ENCODE data around the gene EXOSC5.
"Not testable (repeated sequence)": the region's sequence is repeated elsewhere in the genome, so short reads cannot be mapped to it uniquely, and the experiment has no call there.

EXOSC5 gene

DNA sequence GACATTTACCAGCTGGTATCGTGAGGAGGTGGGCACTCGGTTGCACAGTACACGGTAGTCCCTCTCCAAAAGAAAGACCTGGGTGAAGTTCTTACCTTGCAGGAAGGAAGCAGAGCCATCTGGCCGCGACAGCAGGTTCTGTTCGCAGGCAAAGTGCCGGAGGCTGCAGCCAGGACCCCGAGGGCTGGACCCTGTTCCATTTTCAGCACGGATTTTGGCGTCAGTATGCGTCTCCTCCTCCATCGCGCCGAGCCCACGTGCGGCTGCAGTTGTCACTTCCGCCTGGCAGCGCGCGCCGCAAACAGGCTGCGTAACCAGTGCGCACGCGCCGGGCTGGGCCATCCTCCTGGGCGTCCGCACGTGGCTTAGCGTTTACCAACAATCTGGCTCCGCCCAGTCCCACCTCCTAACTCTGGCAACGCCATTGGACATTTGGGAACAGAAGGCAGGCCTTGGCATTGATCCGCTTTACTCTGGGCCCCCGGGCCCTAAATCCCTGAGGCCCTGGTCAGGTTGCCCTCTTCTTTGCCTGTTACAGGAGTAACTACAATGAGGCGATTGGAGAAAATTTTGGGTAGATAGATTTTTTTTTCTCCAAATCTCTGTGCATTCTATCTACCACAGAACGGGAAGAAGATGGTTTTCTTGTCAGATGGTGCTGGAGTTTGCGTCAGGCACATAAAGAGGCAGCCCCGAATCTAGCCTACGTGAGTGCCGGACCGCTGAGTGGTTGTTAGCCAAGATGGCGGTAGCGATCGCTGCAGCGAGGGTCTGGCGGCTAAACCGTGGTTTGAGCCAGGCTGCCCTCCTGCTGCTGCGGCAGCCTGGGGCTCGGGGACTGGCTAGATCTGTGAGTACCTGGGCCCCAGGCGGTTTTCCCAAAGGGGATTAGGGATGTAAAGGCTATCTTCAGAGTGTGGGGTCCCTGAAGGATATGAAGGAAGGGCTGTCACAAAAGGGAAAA is at the start of gene EXOSC5, which contains the start of gene BCKDHA:
Gene EXOSC5, minus strand, starts transcription at position 274 of the 964 bp plus-strand sequence. Its CDS starts 31 bp downstream, at position 243.
Gene BCKDHA, plus strand, starts transcription at position 733 of the 964 bp plus-strand sequence. Its CDS starts 10 bp downstream, at position 743.
- DNase-seq: peak; percentile 99

DNA sequence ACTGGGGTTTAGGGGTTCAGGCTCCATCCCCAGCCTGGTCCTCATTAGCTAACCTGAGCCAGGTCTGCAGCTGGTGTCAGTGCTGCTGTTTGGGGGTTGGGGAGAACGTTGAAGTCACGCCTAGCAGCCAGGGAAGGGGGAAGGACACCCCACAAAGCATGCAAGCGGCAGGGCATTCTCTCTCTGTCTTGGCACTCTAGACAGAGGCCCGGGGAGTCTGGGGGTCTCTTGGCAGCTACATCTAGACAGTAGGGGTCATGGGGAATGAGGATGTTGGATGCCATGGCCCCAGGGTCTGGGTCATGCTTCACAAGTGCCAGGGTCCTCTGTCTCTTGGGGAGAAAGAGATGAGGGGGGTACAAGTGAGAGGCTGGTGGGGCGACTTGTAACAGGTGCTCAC is 48.4 kb upstream of the EXOSC5 start:
- no peak for DNase-seq

DNA sequence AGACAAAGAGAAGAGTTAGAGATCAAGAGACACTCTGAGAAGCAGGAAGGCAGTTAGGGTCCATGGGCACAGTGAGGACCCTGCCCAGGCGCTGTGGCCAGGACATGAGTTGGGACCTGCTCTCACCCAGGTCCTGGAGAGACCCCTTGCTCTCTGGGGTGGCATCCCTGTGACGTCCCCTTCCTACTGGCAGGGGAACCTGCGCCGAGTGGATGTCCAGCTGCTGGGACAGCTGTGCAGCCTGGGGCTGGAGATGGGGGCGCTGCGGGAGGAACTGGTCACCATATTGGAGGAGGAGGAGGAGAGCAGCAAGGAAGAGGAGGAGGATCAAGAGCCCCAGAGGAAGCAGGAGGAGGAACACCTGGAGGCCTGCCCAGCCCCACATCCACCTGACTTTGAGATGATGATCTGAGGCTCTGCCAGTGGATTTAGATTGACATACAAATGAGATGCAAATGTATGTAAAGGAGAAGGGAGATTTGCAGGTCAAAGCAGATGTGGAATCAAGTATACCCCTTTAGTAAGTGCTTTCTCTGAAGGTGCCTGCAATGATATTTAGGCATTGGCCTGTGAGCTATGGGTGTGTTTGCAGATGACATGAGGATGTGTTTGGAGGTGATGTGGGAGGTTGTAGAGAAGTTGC is 46.8 kb upstream of the EXOSC5 start:
- no peak for DNase-seq

DNA sequence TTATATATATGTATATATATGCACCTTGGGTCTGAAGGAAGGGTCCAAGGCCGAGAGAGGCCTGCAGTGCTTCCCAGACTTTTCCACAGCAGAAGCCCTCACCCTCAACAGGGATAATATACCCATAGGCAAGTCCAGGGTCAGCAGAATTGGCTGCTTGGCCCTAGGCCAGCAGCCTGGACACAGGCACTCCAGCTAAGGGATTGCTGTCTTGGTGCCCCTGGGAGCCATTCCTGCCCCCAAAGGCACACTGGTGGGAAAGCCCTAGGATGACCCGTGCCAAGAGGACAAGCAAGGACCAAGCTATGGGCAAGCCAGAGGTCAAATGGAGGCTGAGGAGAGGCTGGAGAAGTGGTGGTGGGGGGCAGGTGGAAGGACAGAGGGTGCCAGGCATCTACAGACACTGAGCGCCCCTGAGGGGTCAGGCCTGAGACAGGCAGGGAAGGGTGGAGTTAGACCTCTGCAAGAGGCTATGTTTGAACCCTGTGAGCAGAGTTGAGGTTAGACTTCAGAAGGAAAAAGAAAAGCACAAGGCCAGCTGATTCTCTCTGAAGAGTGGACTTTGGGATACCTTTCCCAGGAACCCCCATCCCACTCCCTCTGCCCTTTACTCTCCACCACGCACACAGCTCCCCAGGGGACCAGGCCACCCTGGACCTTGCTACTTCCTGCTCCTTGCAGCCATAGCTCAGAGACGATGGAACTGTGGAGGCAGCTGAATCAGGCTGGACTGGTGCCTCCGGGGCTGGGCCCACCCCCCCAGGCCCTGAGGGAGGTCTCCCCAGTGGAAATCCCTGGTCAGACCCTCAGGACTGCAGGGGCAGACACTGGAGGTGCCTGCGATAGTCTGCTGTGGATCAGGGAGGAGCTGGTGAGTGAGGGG is 45.6 kb upstream of the EXOSC5 start, which contains the start of gene ERICH4:
Gene ERICH4, plus strand, starts transcription at position 684 of the 883 bp plus-strand sequence. Its CDS starts 14 bp downstream, at position 698.
- DNase-seq: no peak

DNA sequence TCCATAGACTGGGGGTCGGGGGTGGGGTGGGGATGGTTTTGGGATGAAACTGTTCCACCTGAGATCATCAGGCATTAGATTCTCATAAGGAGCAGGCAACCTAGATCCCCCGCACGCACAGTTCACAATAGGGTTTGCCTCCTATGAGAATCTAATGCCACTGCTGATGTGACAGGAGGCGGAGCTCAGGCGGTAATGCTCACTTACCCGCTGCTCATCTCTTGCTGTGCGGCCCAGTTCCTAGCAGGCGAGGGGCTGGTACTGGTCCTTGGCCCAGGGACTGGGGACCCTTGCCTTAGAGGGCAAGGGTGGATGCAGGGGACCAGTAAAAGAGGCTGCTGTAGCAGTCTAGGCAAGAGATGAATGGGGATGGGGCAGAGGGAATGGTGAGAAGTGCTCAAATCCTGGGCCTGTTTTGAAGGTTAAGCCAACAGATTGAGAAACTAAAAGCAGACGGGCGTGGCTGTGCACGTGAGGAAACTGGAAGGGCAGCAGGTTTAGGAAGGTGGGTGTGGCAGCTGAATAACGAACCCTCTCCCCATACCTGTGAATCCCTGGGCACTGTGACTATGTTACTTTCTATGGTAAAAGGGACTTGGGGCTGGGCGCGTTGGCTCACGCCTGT is 44.3 kb upstream of the EXOSC5 start:
- no peak for DNase-seq

DNA sequence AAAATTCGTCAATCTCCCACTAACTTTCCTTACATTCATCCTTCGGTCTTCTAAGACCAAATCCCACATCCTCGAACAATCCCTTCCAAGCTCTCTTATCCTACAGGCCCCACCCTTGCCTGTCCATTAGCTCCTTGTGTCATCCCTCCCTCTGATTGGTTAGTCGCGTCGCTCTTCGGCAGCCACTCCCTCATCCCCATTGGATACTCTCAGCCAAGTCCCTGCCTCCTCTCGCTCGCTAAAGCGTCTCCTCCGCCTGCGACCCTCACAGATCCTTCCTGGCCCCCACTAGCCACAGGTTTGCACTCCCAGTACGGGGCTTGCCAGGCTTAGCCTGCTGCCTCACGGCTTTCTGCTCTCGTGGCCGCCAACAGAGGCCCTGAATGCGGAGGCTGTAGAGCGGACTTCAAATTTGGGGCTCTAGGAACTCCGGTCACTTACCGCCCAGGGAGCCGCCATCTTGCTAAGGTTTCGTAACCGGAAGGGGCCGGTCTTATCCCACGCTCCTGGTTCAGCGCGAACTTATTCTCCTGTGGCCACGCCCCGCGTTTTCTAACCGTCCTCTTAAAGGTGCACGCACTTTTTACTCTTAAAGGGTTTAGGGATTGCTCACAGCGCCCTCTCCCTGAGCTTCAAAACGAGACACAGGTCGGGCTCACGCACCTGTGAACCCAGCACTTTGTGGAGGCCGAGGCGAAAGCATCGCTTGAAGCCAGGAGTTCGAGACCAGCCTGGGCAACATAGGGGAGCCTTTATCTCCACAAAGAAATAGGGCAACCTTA is 42.5 kb upstream of the EXOSC5 start, which contains the start of gene DMAC2:
Gene DMAC2, minus strand, starts transcription at position 472 of the 782 bp plus-strand sequence. Its CDS starts 13 bp downstream, at position 459.
- DNase-seq: peak; percentile 98 to 99

DNA sequence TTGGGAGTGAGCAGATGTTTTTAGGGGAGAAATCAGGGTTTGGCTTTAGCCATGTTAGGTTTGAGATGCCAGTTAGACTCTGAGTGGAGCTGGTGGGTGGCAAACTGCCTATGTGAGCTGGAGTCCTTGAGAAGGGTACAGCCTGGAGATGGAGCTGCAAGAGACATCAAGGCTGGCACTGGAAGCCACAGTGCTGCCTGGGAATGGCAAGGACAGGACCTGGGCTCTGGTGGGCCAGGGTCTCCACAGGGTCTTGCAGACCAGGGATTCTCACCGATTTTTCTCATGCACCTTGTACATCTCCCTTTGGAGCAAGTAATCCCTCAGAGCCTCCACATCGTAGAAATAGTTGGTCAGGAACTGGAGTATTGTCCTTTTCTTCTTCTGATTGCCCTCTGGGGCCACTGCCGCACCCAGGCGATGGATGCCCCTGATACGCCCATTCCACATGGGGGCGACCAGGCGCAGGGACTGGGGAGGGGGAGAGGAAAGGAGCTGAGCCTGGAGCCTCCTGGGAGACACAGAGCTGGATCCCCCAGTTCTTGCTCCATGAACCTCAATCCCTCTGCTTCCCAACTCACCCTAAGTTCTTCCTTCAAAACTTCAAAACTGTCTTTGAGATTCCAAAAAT is 40.9 kb upstream of the EXOSC5 start:
- DNase-seq: no peak

DNA sequence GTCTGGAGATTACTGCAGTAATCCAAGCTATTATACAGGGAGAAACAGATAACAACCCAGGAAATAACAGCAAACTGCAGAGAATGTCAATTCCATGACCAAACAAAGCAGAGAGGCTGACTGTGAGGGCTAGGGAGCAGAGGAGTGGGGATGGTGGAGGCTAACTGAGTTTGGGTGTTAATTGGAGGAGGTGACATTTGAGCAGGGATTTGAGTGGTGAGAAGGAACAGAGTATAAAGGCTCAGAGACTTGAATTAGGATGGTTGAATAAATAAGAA is 39.5 kb upstream of the EXOSC5 start:
- no peak for DNase-seq

DNA sequence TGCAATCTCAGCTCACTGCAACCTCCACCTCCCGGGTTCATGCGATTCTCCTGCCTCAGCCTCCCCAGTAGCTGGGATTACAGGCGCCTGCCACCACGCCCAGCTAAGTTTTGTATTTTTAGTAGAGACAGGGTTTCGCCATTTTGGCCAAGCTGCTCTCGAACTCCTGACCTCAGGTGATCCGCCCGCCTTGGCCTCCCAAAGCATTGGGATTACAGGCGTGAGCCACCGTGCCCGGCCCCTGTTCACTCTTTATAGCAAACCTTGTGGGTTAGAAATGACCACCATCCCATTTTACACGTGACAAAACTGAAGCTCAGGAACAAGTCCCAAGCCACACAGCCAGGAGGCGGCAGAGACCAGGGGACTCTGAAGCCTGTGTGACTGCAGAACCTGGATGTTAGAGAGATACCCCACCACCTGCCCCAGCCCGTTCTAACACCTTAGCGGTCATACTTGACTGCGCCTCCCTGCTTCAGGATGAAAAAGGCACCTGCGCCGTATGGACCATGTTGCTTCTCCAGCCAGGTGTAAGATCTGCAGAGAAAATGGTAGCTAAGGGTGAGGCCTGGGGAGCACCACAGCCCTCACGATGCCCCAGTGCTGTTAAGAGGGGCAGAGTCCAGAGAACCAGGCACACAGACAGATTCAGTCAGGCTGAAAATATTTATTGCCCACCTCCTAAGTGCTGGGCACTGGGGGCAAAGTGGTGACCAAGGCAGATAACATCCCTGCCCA is 38.9 kb upstream of the EXOSC5 start:
- no peak for DNase-seq

DNA sequence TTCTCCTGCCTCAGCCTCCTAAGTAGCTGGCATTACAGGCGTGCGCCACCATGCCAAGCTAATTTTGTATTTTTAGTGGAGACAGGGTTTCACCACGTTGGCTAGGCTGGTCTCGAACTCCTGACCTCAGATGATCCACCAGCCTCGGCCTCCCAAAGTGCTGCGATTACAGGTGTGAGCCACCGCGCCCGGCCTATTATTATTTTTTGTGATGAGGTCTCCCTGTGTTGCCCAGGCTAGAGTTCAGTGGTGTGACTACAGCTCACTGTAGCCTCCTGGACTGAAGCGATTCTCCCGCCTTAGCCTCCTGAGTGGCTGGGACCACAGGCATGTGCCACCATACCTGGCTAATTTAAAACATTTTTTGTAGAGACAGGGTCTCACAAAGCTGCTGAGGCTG is 38.2 kb upstream of the EXOSC5 start:
- not testable (repeated sequence) for DNase-seq

DNA sequence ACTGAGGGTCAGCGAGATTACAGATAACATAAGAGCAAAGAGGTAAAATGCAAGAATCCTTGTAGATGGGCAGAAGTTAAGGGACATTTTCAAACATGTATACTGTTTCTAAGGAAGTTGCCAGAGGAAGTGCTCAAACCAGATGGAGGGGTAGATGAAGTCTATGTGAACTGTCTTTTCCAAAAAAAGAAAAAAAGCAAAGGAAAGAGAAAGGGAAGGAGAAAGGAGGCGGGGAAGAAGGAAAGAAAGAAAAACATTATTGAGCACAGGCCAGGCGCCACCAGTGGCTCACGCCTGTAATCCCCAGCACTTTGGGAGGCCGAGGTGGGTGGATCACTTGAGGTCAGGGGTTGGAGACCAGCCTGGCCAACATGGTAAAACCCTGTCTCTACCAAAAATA is 37.3 kb upstream of the EXOSC5 start:
- no peak for DNase-seq

DNA sequence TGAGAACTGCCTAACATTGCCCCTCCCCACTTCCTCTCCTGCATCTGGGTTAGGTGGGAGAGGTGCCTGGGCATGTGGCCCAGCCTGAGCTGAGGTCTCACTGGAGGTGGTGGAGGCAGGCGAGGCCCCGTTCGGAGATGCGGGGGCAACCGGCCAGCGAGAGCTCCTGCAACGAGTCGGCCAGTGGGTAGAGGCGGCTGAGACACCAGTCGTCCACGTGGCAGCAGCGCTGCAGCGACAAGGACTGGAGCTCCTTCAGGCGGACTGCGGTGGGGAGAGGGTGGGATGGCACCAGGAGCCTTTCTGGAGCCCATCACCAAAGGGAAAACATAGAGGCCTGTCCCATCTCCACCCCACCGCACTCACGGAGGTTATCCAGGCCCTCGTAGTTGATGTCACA is 36.0 kb upstream of the EXOSC5 start:
- no peak for DNase-seq

DNA sequence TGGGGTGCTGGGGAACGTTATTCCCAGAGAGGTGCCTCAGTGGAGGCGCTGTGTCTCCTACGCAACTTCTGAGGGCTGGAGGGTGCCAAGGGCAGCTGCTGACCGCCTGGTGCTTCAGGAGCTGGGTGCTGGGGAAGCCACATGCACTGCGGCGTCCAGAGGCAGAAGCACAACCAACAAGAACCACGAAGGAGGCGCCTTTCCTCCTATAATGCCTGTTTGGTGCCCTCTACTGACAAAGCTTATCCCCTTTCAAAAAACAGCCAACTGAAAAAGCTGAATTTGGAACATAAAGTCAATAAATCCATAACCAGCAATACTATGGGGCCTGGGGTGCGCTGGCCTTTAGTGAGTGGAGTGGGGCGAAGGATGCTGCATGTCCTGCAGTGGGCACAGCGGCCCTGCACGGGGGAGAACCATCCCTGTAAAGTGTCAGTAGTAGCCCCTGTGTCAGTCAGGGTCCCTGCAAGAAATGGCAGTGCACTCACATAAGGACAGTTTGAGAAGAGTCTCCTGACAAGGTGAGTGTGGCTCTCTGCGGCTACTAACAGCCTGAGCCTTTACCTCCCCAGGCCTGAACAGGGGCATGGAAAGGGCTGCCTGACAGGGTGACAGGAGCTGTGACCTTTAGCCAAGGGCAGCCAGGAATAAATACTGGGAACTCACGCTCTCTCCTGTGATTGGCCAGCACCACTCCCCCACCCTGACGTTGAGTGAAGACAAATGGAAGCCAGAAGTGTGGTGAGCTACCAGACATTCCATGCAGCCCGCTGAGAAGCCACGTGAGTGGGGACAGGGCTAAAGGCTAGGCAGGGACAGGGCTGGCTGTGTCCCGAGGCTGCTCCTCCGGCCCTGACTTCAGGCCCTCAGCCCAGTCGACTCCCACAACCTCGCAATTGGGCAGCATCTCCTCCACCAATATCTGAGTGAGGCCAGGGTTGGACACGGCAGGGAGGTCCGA is 34.5 kb upstream of the EXOSC5 start:
- DNase-seq: peak; percentile 21 to 40

DNA sequence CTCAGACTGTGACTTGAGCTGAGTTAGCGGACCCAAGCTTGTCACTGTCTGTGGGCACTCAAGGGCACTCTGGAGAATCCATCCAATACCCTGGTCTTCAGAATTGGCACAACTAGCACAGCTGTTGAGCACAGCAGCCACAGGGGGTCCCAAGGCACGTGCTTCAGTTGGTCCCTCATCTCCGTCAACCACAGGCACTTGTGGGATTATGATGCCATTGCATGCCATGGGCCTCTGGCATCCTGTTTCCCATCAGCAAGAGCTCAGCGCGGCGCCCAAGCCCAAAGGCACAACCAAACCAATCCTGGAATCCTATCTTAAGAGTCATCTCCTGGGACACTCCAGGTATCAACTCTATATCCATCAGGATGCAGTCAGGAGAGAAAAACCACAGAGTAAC is 33.8 kb upstream of the EXOSC5 start:
- no peak for DNase-seq

DNA sequence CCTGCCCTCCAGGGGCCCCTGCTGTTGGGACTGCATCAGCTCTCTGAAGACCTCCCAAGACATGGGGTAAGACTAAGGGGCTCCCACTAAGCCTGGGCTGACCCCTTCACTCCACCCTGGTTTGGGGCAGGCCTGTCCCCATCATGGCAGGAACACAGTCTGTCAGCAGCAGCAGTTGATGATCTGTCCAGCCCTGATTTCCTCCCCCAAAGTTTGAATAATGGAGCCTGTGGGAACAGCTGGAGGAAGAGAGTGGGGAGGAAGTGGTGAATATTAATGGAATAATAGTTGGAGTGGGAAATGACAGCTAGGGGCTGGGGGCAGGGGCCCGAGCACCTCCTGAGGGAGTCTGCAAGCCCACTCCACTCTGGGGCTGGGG is 31.3 kb upstream of the EXOSC5 start:
- no peak for DNase-seq

DNA sequence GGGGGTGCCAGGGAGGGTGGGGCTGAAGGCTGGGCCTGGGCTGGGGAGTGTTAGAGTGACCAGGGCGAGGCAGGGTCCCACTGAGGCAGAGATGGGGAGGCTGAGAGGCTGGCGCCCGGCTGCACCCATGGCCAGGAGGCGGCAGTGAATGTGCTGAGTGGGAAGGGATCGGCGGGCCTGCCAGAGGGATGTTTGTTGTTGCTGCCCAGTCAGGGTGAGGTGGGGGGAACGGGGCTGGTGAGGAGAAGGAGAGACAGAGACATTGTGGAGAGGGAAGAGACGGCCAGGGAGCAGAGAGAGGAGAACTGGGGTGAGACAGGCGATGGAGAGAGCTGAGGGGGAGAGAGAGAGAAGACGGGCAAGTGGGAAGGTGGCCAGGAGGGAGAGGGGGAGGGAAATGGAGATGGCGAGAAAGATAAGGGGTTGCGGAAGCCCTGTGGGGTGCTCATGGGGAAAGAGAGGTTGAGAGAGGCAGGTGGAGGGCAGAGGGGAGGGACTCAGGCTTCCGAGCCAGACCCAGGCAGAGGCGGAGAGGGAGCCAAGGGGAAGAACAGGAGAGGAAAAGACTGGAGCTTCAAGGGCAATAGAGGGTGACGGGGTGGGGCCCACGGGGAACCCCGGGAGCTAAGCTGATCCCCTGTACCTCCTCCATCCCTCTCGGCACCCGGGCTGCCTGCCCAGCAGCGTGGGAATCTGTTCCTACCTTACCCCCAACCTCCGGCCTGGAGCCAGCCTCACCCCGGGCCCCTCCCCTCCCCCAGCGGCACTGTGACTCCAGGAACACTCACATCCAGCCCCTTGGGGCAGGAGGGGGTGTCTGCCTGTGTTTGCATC is 30.7 kb upstream of the EXOSC5 start:
- DNase-seq: peak; percentile 21 to 41

DNA sequence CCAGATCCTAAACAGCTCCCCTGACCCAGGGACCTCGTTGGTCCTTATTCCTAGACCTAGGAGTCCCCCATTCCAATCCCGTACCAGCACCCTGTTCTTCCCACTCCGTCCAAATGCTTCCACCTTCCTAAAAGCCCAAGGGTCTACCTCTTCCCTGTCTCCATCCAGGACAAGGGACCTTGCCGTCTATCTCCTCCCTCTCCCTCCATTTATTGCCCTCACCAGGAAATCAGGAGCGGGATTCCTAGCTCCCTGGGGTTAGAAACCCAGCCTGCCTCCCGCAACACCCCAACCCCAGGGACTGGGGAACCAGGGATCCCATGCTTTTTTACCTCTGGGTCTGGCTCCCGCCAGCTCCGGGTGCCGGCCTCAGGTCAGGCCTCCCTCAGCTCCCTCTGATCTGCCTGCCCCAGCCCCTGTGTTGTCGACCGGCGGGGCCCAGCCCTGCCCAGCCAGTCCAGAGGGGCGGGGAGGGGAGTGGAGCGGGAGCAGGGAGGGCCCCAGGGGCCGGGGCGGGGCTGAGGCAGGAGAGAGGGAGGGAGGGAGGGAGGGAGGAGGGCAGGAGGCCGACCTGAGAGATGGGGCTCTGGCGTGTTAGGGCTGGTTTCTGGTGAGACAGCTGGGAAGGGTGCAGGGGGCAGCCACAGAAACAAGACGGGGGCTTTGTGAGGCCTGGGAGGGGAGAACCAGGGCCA is 29.9 kb upstream of the EXOSC5 start, which contains the start of gene B3GNT8:
Gene B3GNT8, minus strand, starts transcription at position 423 of the 695 bp plus-strand sequence. CDS start 596 bp downstream, outside the sequence.
- peak; percentile 72 to 88 for DNase-seq

Data from SHP77 (cell line).